HepG2 (cell line): ENCODE results near the gene HEY2. TPM values are rescaled to one million over a fixed set of nuclear protein-coding genes. Genes with fewer than 3 reads are reported as not detected.
A peak's percentile ranks its signal among the peaks of the same experiment; 100 is the strongest.

Source experiments
- DNMT3B ChIP-seq: conservative IDR thresholded peaks from 2 replicates; pipeline ENCODE4 v1.6.1; 2016; ENCODE audit warnings: missing biosample characterization, control low read depth
- GZF1 ChIP-seq: sonication (generic); formaldehyde crosslinking; IDR thresholded peaks from 2 replicates; pipeline ENCODE4 v1.5.1; 2020; ENCODE audit warnings: mild to moderate bottlenecking, missing genetic modification reagents
- KLF6 ChIP-seq: IDR thresholded peaks from 2 replicates; pipeline ENCODE4 v1.8.0; 2016; ENCODE audit warnings: missing biosample characterization, missing genetic modification reagents
- MAFF ChIP-seq: IDR thresholded peaks from 2 replicates; pipeline ENCODE4 v1.6.1; 2011; ENCODE audit warnings: low read depth, low read length, improper control_type of control experiment
- MEF2D ChIP-seq: sonication (generic); formaldehyde crosslinking; IDR thresholded peaks from 2 replicates; pipeline ENCODE4 v1.5.1; 2020; ENCODE audit warnings: mild to moderate bottlenecking, missing genetic modification reagents
- MTF1 ChIP-seq: sonication (generic); formaldehyde crosslinking; IDR thresholded peaks from 2 replicates; pipeline ENCODE4 v1.5.0; 2020; ENCODE audit warnings: missing genetic modification reagents
- MYNN ChIP-seq: sonication (generic); formaldehyde crosslinking; IDR thresholded peaks from 2 replicates; pipeline ENCODE4 v1.4.0; 2020; ENCODE audit warnings: mild to moderate bottlenecking, low read depth, missing genetic modification reagents
- NR2F6 ChIP-seq, 2 experiments: IDR thresholded peaks; 2 replicates each; pipeline ENCODE4 v1.6.1; 2016; ENCODE audit warnings: antibody characterized with exemption in 1 of 2, mild to moderate bottlenecking in 1 of 2
- POGZ ChIP-seq: sonication (generic); formaldehyde crosslinking; IDR thresholded peaks from 2 replicates; pipeline ENCODE4 v1.4.0; 2020; ENCODE audit warnings: mild to moderate bottlenecking, missing genetic modification reagents
- SETDB1 ChIP-seq: sonication (generic); formaldehyde crosslinking; IDR thresholded peaks from 2 replicates; pipeline ENCODE4 v1.5.1; 2020; ENCODE audit warnings: missing genetic modification reagents, mild to moderate bottlenecking, borderline replicate concordance
- THAP7 ChIP-seq: sonication (generic); formaldehyde crosslinking; IDR thresholded peaks from 2 replicates; pipeline ENCODE4 v1.8.1; 2023; ENCODE audit warnings: mild to moderate bottlenecking, missing genetic modification reagents
- ZBTB37 ChIP-seq: sonication (generic); formaldehyde crosslinking; IDR thresholded peaks from 2 replicates; pipeline ENCODE4 v1.4.0; 2020; ENCODE audit warnings: mild to moderate bottlenecking, missing genetic modification reagents
- ZGPAT ChIP-seq: IDR thresholded peaks from 2 replicates; pipeline ENCODE4 v1.6.1; 2016; ENCODE audit warnings: mild to moderate bottlenecking
- ZNF234 ChIP-seq: sonication (generic); formaldehyde crosslinking; conservative IDR thresholded peaks from 2 replicates; pipeline ENCODE4 v1.5.1; 2020; ENCODE audit warnings: mild to moderate bottlenecking, missing genetic modification reagents
- ZNF484 ChIP-seq: sonication (generic); formaldehyde crosslinking; IDR thresholded peaks from 2 replicates; pipeline ENCODE4 v1.5.1; 2020; ENCODE audit warnings: mild to moderate bottlenecking, low read depth, missing genetic modification reagents, borderline replicate concordance
- ZNF605 ChIP-seq: sonication (generic); formaldehyde crosslinking; IDR thresholded peaks from 2 replicates; pipeline ENCODE4 v1.8.0; 2022; ENCODE audit warnings: mild to moderate bottlenecking, missing genetic modification reagents
- ZNF740 ChIP-seq: sonication (generic); formaldehyde crosslinking; IDR thresholded peaks from 2 replicates; pipeline ENCODE4 v1.4.0; 2020; ENCODE audit warnings: missing genetic modification reagents
- ZNF775 ChIP-seq: sonication (generic); formaldehyde crosslinking; IDR thresholded peaks from 2 replicates; pipeline ENCODE4 v1.4.0; 2020; ENCODE audit warnings: missing genetic modification reagents, mild to moderate bottlenecking, moderate library complexity, borderline replicate concordance
- polyA plus RNA-seq, 8 experiments: library from polyadenylated mRNA; depleted of rRNA in 3 of 8; stranded (reverse) in 7 of 8; unstranded in 1 of 8; fragments of >200 nt; fragmentation: Illumina TruSeq in 4 of 8; extraction: Trizol in 4 of 8; gene quantifications; 2 replicates each; pipeline versions ENCODE4 v1.2.1 to v1.2.3, GENCODE V29; 2011 to 2016; ENCODE audit warnings: low read depth in 4 of 8, missing spikeins in 1 of 8, mixed read lengths in 1 of 8; ENCODE audit not compliant: insufficient read depth in 1 of 8
- total RNA-seq, 5 experiments: library from RNA; depleted of rRNA; stranded (reverse); fragments of >200 nt; fragmentation: Illumina TruSeq; extraction: Trizol; gene quantifications; 2 replicates each; pipeline ENCODE4 v1.2.3, GENCODE V29; 2016; ENCODE audit warnings: low read depth in 1 of 5
- TF ChIP-seq, protein P1 (sequence below): sonication (generic); formaldehyde crosslinking; IDR thresholded peaks from 2 replicates; pipeline ENCODE4 v1.5.1; 2020; ENCODE audit warnings: mild to moderate bottlenecking, missing genetic modification reagents, borderline replicate concordance

Gene HEY2
- total and polyA plus RNA-seq, 2 of the 13 experiments (the other 11 are each of a cell fraction or from before 2014, with no cell fraction given) = 0.04 TPM

- TF ChIP-seq GZF1 (CRISPR knock-in tag) = peak; percentile 64; the same call in 1 of the 2 replicates
- TF ChIP-seq KLF6 (CRISPR knock-in tag) = peak; percentile 21; the same call in 1 of the 2 replicates
- TF ChIP-seq ZNF234 = 0 out of 2 replicates have a peak, but pooled peaks have one; percentile 3
- peak; percentile 59; the same call in 1 of the 2 replicates for TF ChIP-seq ZGPAT (CRISPR knock-in tag)
- TF ChIP-seq ZNF484 = no peak
- no peak for TF ChIP-seq MTF1 (CRISPR knock-in tag)
- TF ChIP-seq NR2F6 (IDR thresholded peaks at IDR 0.05) = no peak
- TF ChIP-seq NR2F6 (CRISPR knock-in tag; IDR thresholded peaks at IDR 0.05) = no peak
- TF ChIP-seq, protein P1, sequence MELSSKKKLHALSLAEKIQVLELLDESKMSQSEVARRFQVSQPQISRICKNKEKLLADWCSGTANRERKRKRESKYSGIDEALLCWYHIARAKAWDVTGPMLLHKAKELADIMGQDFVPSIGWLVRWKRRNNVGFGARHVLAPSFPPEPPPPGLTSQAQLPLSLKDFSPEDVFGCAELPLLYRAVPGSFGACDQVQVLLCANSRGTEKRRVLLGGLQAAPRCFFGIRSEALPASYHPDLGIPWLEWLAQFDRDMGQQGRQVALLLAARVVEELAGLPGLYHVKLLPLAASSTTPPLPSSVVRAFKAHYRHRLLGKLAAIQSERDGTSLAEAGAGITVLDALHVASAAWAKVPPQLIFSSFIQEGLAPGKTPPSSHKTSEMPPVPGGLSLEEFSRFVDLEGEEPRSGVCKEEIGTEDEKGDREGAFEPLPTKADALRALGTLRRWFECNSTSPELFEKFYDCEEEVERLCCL (CRISPR knock-in tag) = peak; percentile 79; the same call in 1 of the 2 replicates
- TF ChIP-seq SETDB1 (CRISPR knock-in tag) = peak; percentile 82; the same call in 1 of the 2 replicates
- TF ChIP-seq ZNF775 (CRISPR knock-in tag) = no peak
- 0 out of 2 replicates have a peak, but pooled peaks have one; percentile 18 for TF ChIP-seq MEF2D (CRISPR knock-in tag)
- TF ChIP-seq THAP7 = no peak
- no peak for TF ChIP-seq ZBTB37 (CRISPR knock-in tag)
- TF ChIP-seq MAFF = no peak
- no peak for TF ChIP-seq ZNF740
- TF ChIP-seq ZNF605 = peak; percentile 88
- no peak for TF ChIP-seq POGZ (CRISPR knock-in tag)
- TF ChIP-seq MYNN (CRISPR knock-in tag) = no peak
- TF ChIP-seq DNMT3B = peak; percentile 55; the same call in 1 of the 2 replicates
These were observed 41.9 kb downstream of the HEY2 start (continued) for GRCh38 chr6:125791151-125791819.
